Ramos (cell line): ENCODE data around the gene SDHC.
"Not testable (repeated sequence)": the region's sequence is repeated elsewhere in the genome, so short reads cannot be mapped to it uniquely, and the experiment has no call there.

Experiments used
- in situ Hi-C: fragments of 300-500 bp; cut with MboI; formaldehyde crosslinking; loops from one replicate; pipeline ENCODE4 v1.14.3; 2022; ENCODE audit warnings: low sequenced_read_pairs; ENCODE audit not compliant: unreplicated experiment

Gene SDHC

DNA sequence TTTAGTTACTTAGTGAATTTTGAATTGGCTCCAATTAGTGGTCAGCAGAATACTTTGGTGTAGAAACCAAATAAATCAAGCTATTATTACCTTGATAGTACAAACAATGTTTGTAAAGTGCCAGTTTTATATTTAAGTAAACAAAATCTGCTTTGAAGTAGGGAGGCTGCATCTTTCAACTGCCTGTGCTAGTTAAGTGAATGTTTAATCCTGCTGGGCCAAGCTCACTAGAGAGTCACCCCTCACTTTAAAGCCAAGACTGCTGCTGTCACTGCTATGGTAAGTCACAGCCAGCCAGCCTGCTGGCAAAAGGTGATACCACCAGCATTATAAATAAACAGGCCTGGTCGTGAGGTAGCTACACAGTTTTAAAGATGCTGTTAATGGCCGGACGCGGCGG is 63.8 kb downstream of the SDHC start:
- in situ Hi-C loops, result loop anchor here (25.0 kb wide), 1 partner anchor 966 kb away; the partner anchor contains the start of gene VANGL2

DNA sequence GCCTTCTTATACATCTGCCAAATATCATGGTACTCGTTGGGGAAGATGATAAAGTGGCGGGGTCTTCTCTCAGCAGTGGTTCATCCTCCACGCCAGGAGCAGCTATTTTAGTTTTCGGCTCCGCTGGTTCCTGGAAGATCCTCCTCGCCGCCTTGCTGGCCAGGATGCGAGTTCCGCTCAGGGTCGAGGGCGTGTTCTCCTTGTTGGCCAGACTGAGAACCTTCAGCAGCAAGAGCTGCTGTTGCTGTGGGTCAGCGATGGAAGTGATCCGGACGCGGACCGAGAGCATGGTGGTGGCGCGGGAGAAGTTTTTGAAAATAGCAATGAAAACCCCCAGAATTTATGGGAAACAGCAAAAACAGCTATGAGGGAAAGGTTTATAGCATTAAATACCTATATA is 64.9 kb downstream of the SDHC start:
- in situ Hi-C loops, result loop anchor here (25.0 kb wide), 1 partner anchor 967 kb away; the partner anchor contains the start of gene VANGL2

DNA sequence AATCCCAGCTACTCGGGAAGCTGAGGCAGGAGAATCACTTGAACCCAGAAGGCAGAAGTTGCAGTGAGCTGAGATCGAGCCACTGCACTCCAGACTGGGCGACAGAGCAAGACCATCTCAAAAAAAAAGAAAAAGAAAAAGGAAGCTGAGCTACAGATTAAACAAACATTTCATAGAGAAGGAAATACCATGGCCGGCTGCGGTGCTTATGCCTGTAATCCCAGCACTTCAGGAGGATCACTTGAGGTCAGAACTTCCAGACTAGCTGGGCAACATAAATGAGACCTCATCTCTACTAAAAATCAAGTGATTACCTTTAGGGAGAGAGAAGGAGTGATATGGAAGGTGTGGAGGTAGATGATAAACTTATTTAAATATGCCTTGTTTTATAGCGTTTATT is 67.5 kb downstream of the SDHC start:
- in situ Hi-C loops, result loop anchor here (10.0 to 25.0 kb wide), 2 partner anchors 157 to 969 kb away; partner anchors contain the start of genes APOA2, TOMM40L and VANGL2

DNA sequence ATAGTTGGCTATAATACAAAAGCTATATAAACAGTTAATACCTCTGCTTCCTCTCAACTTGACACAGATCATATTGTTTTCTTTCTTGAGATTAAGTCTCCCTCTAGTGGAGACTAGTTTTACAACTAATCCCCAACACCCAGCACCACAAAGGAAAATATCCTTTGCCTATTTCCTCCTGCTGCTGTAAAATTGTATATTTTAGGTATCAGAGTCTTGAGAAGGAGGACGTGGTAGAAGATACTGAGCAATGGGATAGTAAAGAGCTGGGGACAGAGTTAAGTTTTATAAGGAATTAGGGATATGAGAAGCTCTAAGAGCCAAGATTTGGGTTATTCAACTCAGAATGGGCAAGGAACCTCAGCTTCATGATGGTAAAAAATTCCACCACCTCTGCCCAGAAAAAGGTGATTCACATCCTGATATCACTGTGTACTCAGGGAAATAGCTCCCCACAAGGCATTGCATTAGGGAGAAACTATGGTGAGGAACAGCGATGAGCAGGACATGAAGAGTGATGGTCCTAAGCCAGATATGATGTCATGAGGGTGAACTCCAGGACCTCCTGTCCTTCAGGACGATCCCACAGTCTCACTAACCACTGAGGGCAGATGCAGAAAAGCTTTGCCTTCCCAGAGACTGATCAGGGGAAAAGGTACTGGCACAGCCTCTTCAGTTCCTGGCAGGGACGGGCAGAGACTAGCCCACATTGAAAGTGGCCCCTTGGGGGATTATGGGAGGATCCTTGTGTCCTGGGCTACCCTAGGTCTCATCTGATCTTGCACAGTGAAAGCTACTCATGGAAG is 68.2 kb downstream of the SDHC start:
- in situ Hi-C loops, result loop anchor here (10.0 to 25.0 kb wide), 2 partner anchors 158 to 970 kb away; partner anchors contain the start of genes APOA2, TOMM40L and VANGL2

DNA sequence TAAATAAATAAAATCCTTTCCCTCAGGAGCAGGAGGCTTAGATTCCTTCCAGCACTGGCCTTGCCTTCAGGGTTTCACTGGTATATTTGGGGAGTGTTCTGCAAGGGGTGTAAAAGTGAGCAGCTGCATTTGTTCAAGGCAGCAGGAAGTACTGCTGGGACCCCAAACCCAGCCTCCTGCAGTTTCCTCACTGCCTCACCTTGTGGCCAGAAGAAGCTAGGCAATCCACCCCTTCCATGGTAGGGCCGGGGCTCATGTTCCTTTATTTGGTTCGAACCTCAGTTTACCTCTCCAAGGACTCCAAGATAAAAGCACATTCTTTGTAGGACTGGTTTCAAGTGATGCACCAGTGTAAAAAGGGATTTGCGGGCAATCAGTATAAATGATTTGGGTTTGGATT is 74.5 kb downstream of the SDHC start:
- in situ Hi-C loops, result loop anchor here (10.0 to 25.0 kb wide), 2 partner anchors 164 to 976 kb away; partner anchors contain the start of genes APOA2, TOMM40L and VANGL2

DNA sequence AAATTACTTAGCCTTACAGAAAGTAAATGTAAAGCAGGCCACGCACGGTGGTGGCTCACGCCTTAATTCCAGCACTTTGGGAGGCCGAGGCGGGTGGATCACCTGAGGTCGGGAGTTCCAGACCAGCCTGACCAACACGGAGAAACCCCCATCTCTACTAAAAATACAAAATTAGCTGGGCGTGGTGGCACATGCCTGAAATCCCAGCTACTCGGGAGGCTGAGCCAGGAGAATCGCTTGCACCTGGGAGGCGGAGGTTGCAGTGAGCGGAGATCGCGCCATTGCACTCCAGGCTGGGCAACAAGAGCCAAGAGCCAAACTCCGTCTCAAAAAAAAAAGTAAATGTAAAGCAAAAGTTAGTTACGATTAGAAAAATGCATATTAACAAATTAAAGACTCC is 75.0 kb downstream of the SDHC start:
- in situ Hi-C loops, result loop anchor here (10.0 to 25.0 kb wide), 2 partner anchors 164 to 977 kb away; partner anchors contain the start of genes APOA2, TOMM40L and VANGL2

DNA sequence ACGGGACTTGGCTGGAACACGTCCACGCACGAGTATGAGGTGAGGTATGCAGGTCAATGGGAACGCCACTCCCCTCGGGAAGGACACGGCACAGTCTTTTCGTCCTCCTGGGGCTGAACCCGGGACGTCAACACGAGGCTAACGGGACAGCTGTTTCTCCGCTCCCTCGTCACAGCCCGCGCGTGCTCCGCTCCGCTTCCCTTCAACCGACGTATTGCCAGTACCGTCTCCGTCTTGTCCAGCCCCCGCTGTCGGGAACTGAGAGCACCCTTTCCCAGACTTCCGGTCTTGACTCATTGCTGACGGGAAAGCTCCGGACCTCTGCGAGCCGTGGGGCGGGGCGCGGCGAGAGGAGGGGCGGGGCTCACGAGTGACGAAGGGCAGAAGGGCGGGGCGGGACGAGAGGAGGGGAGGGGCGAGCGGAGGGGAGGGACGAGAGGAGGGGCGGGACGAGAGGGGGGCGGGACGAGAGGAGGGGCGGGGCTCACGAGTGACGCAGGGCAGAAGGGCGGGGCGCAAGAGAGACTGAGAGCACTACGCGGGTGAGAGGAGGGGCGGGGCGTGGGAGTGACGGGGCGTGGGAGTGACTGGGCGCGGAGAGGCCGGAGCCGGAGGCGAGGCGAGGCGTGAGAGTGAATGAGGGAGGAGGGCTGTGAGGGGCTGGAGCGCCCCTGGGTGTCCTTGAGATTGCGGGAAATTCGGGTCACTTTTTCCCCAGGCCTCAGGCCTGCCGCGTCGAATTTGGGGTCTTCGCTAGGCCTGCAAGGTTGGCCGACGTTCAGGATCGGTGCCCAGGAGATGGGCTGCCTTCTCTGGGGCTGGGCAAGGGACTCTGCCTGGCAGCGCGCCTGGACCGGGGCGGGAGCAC is 75.7 kb downstream of the SDHC start:
- in situ Hi-C loops, result loop anchor here (10.0 to 25.0 kb wide), 2 partner anchors 165 to 978 kb away; partner anchors contain the start of genes APOA2, TOMM40L and VANGL2

DNA sequence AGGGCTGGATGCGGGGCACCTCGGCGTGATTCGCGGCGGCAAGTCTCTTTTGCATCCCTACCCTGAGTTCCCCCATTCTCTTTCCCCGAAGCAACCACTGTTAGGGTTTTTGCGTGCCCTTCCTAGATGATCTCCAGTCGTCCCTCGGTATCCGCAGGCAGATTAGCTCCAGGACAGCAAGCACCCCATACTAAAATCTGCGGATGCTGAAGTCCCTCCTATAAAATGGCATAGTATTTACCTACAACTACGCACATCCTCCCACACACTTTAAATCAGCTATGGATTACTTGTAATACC is 76.3 kb downstream of the SDHC start:
- in situ Hi-C loops, result loop anchor here (25.0 kb wide), 1 partner anchor 978 kb away; the partner anchor contains the start of gene VANGL2

DNA sequence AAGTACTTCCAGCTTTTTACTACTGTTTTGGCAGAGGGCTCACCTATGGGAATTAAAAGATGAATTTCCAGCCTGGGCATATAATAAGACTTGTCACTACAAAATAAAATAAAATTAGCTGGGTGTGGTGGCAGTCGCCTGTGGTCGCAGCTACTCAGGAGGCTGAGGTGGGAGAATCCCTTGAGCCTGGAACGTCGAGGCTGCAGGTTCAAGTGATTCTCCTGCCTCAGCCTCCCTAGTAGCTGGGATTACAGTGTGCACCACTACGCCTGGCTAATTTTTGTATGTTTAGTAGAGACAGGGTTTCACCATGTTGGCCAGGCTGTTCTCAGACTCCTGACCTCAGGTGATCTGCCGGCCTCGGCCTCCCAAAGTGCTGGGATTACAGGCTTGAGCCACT is 77.0 kb downstream of the SDHC start:
- in situ Hi-C loops, result loop anchor here (25.0 kb wide), 1 partner anchor 979 kb away; the partner anchor contains the start of gene VANGL2

DNA sequence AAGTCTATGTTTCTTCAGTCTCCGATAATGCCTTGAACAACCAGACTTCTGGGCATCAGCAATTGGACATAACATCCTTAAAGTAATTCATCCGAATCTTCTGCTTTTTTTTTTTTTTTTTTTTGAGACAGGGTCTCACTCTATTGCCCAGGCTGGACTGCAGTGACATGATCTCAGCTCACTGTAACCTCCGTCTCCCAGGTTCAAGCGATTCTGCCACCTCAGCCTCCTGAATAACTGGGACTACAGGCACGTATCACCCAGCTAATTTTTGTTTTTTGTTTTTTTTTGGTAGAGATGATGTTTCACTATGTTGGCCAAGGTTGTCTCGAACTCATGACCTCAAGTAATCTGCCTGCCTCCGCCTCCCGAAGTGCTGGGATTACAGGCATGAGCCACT is 77.4 kb downstream of the SDHC start:
- in situ Hi-C loops, result loop anchor here (25.0 kb wide), 1 partner anchor 979 kb away; the partner anchor contains the start of gene VANGL2

DNA sequence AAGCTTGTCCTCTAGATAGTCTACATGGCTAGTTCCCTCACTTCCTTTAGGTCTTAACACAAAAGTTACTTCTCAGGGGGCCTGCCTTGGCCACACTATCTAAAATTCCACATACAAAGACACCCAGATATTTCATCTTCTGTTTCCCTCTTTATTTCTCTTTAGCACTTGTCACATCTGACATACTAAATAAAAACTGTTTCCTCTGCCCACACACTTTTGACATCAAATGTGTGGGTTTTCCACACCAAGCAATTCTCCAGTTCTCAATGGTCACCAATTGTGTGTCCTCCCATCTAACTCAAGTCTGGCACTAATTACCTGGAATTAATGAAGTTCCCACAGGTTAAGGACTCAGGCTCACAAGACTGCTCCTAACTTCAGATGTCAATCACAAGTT is 79.0 kb downstream of the SDHC start:
- in situ Hi-C loops, result loop anchor here (25.0 kb wide), 1 partner anchor 981 kb away; the partner anchor contains the start of gene VANGL2

DNA sequence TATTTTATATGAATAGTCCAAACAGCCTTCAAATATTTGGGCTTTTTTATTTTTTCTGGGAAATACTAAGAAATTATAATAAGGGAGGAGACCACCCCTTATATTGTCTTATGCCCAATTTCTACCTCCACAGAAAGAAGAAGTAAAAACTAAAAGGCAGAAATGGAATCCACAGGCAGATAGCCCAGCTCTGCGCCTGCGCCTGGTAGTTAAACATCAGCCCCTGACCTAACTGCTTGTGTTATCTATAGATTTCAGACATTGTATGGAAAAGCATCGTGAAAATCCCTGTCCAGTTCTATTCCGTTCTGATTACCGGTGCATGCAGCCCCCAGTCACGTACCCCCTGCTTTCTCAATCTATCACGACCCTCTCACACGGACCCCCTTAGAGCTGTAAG is 82.9 kb downstream of the SDHC start:
- in situ Hi-C loops, result loop anchor here (25.0 kb wide), 1 partner anchor 985 kb away; the partner anchor contains the start of gene VANGL2

DNA sequence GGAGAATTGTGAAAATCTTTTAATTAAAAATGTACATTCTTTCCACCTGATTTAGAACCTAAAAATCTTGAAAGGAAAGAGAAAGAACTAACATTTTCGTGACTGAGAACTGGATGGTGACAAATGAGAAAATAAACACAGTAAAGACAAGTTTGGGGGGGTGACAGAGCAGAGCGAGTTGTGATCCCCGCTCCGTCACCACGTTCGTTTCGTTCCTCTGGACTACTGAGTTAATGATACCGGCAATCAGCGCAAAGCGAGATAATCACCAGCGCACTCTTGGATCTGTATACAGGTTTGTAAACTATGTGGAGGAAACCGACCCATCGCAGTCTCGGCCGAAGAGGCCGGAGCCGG is 84.7 kb downstream of the SDHC start:
- in situ Hi-C loops, result loop anchor here (25.0 kb wide), 1 partner anchor 987 kb away; the partner anchor contains the start of gene VANGL2

DNA sequence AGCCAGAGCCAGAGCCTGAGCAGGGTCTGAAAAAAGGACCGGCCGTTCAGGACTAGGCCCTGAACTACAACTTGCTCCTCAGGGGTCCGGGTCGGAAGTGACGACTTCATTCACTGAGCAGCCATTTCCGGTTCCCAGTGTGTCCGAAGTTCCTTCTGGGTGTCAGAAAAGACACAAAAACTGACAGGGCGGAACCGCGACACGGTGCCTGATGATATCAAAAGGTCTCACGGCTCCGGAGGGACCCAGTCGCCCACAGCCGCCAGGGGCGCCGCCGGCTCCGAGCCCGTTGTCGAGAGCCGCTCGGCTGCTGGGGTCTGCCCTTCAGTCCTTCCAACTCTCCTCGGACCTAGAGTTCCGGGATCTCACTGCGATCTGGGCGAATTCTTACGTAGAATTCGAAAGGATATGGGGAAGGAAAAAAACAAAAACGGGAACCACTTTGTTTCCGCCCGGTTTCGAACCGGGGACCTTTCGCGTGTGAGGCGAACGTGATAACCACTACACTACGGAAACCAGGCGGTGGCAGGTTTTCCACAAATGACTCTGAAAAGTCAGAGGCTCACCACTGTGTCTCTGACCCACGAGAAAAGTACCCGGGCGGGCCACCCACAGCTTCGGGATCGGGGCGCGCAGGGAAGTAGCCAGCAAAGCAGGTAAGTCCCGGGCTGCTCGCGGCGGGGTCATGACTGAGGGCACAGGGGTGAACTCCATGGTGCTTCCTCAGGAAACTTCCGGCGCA is 85.2 kb downstream of the SDHC start:
- in situ Hi-C loops, result loop anchor here (25.0 kb wide), 1 partner anchor 987 kb away; the partner anchor contains the start of gene VANGL2

DNA sequence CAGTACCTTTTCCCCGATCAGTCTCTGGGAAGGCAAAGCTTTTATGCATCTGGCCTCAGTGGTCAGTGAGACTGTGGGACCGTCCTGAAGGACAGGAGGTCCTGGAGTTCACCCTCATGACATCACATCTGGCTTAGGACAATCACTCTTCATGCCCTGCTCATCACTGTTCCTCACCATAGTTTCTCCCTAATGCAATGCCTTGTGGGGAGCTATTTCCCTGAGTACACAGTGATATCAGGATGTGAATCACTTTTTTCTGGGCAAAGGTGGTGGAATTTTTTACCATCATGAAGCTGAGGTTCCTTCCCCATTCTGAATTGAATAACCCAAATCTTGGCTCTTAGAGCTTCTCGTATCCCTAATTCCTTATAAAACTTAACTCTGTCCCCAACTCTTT is 88.3 kb downstream of the SDHC start:
- in situ Hi-C loops, result no loop called here

DNA sequence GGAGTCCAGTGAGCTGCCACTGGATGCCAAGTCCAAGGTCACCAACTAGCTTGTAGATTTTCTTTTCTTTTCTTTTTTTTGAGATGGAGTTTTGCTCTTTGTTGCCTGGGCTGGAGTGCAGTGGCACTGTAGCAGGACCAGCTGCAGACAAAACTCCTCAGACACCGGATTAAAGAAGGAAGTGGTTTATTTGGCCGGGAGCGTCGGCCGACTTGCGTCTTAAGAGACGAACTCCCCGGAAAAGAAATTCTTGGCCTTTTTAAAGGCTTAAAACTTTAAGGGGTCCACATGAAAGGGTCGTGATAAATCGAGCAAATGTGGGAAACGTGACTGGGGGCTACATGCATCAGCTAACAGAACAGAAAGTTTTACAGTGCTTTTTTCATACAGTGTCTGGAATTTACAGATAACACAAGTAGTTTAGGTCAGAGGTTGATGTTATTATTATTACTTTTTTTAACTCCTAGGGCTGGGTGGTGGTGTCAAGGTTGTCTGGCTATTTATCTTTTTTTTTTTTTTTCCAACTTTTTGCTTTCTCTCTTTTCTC is 89.9 kb downstream of the SDHC start:
- in situ Hi-C loops, result no loop called here

DNA sequence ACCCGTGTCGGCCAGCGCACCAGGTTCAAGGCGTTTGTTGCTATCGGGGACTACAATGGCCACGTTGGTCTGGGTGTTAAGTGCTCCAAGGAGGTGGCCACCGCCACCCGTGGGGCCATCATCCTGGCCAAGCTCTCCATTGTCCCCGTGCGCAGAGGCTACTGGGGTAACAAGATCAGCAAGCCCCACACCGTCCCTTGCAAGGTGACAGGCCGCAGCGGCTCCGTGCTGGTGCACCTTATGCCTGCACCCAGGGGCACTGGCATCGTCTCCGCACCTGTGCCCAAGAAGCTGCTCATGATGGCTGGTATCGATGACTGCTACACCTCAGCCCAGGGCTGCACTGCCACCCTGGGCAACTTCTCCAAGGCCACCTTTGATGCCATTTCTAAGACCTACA is 92.4 kb downstream of the SDHC start:
- in situ Hi-C loops, result not testable (repeated sequence)

DNA sequence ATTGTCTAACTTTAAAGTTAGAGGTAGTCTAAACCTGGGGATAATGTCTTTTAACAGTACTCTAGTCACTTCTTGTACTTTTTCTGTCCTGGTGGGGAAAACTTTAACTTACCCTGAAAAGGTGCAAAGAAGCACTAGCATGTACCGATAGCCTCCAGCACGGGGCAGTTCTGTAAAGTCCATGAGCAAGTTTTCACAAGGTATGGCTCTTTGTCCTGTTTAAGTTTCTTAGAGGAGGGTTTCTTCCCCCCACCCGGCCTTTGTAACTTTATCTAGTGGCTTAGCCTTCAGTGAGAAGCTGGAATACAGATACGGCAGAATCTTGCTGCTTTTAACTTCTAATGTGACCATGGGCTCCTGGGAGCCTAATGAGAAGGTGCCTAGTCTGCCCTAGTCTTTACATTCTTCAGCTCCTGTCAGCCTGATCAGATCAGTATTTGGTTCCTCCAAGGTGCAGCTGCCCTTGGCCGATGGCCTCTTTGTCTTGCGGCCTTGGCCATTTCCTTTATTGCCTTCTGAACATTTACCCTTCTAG is 93.3 kb downstream of the SDHC start:
- in situ Hi-C loops, result no loop called here

DNA sequence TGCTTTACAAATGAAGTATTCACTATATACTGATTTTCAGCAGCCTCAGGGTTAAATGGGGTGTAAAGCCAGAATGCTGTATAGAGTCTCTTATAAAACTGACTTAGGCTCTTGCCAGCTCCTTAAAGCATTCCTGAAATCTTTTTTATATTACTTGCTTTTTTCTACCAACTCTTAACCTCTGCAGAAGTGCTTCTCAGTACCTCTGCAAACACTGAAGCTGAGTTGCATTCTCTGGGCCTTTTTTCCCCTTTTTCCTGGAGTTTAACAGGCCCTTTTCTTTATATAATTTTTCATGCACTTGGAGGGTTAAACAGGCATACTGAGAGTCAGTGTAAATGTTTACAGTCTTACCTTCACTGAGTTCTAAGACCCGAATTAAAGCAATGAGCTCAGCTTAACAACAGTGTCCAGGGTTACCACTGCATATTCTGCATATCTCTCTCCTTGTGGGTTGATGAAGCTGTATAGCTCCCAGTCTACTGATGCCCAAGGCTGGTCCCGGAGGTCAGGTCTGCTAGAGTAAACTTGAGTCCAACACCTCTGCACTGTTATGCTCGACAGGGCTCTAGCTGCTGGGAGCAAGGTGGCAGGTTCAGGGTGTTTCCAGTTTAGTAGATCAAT is 94.4 kb downstream of the SDHC start:
- in situ Hi-C loops, result no loop called here
